Activated naive CD8-positive, alpha-beta T cell treated with anti-CD3 and anti-CD28 coated beads, Interleukin-2, amount 50 U/mL, for 24 hours (primary cell): ENCODE measurements around the gene CD28.

ENCODE experiments used
- ATAC-seq: fragments of 150-1000 bp; cut with Tn5 transposase; one replicate; pipeline ENCODE4 v1.10.0; 2021
- DNase-seq: peaks from one replicate; pipeline ENCODE4 v3.0.0; 2021
- H3K27ac Mint-ChIP-seq: one replicate; pipeline ENCODE4 v1.8.0; 2021; ENCODE audit warnings: mild to moderate bottlenecking, mixed read lengths
- H3K27me3 Mint-ChIP-seq: one replicate; pipeline ENCODE4 v1.8.0; 2021; ENCODE audit warnings: mixed read lengths
- H3K36me3 Mint-ChIP-seq: one replicate; pipeline ENCODE4 v1.8.0; 2021; ENCODE audit warnings: low read depth, mixed read lengths
- H3K4me1 Mint-ChIP-seq: one replicate; pipeline ENCODE4 v1.8.0; 2021; ENCODE audit warnings: mixed read lengths
- H3K4me3 Mint-ChIP-seq: one replicate; pipeline ENCODE4 v1.8.0; 2021; ENCODE audit warnings: mild to moderate bottlenecking, moderate library complexity, mixed read lengths
- H3K9me3 Mint-ChIP-seq: one replicate; pipeline ENCODE4 v1.8.0; 2021; ENCODE audit warnings: mixed read lengths

CD28 gene

GRCh38 chr2:203737360-203737759 is 30.9 kb downstream of the CD28 start:
- peaks cover 5% of the 10 kb centered on the region for H3K9me3 Mint-ChIP-seq
- ATAC-seq (peak; percentile 26), DNase-seq (no peak)
- H3K27me3 Mint-ChIP-seq = no peaks in the 10 kb centered on the region
- peak overlapping the region; percentile 10 for H3K4me3 Mint-ChIP-seq
- peaks cover 59% of the 10 kb centered on the region for H3K36me3 Mint-ChIP-seq
- peaks cover 100% of the 10 kb centered on the region for H3K4me1 Mint-ChIP-seq
- peak overlapping the region; percentile 99 for H3K27ac Mint-ChIP-seq

- peak overlapping the region; percentile 99 for H3K27ac Mint-ChIP-seq
- no peak for DNase-seq
- H3K9me3 Mint-ChIP-seq = peaks cover 8% of the 10 kb centered on the region
- H3K36me3 Mint-ChIP-seq = peaks cover 50% of the 10 kb centered on the region
- peak; percentile 30 for ATAC-seq
- H3K27me3 Mint-ChIP-seq = no peaks in the 10 kb centered on the region
- peaks cover 97% of the 10 kb centered on the region for H3K4me1 Mint-ChIP-seq
- peak overlapping the region; percentile 70 for H3K4me3 Mint-ChIP-seq
Observed at GRCh38 chr2:203739351-203739750, 32.9 kb downstream of the CD28 start.

- peak; percentile 69 for ATAC-seq
- H3K27ac Mint-ChIP-seq = peak overlapping the region; percentile 99
- H3K36me3 Mint-ChIP-seq = peaks cover 44% of the 10 kb centered on the region
- peaks cover 91% of the 10 kb centered on the region for H3K4me1 Mint-ChIP-seq
- peak overlapping the region; percentile 70 for H3K4me3 Mint-ChIP-seq
- DNase-seq = no peak
- peaks cover 13% of the 10 kb centered on the region for H3K9me3 Mint-ChIP-seq
- no peaks in the 10 kb centered on the region for H3K27me3 Mint-ChIP-seq
Observed at GRCh38 chr2:203740871-203741281, 34.4 kb downstream of the CD28 start.

GRCh38 chr2:203741566-203741965 is 35.1 kb downstream of the CD28 start:
- Mint-ChIP-seq H3K27ac (peak overlapping the region; percentile 99), H3K4me1 (peaks cover 88% of the 10 kb centered on the region), H3K36me3 (peaks cover 42% of the 10 kb centered on the region)

GRCh38 chr2:203743441-203743981 is 37.1 kb downstream of the CD28 start:
- H3K27me3 Mint-ChIP-seq = no peaks in the 10 kb centered on the region
- H3K4me1 Mint-ChIP-seq = peaks cover 86% of the 10 kb centered on the region
- peak overlapping the region; percentile 70 for H3K27ac Mint-ChIP-seq
- H3K36me3 Mint-ChIP-seq = peaks cover 34% of the 10 kb centered on the region
- H3K9me3 Mint-ChIP-seq = peaks cover 9% of the 10 kb centered on the region
- no peak overlapping the region for H3K4me3 Mint-ChIP-seq
- ATAC-seq = no peak
- no peak for DNase-seq

More at GRCh38 chr2:203741566-203741965, 35.1 kb downstream of the CD28 start:
- no peak for DNase-seq
- Mint-ChIP-seq H3K9me3 (peaks cover 9% of the 10 kb centered on the region), H3K27me3 (no peaks in the 10 kb centered on the region), H3K4me3 (peak overlapping the region; percentile 70)
- ATAC-seq = no peak

- peaks cover 9% of the 10 kb centered on the region for H3K9me3 Mint-ChIP-seq
- H3K27me3 Mint-ChIP-seq = no peaks in the 10 kb centered on the region
- peaks cover 31% of the 10 kb centered on the region for H3K36me3 Mint-ChIP-seq
- peak overlapping the region; percentile 74 for H3K27ac Mint-ChIP-seq
- ATAC-seq (no peak), DNase-seq (no peak)
- H3K4me1 Mint-ChIP-seq = peaks cover 85% of the 10 kb centered on the region
- H3K4me3 Mint-ChIP-seq = no peak overlapping the region
Observed at GRCh38 chr2:203744091-203744490, 37.7 kb downstream of the CD28 start.

DNA sequence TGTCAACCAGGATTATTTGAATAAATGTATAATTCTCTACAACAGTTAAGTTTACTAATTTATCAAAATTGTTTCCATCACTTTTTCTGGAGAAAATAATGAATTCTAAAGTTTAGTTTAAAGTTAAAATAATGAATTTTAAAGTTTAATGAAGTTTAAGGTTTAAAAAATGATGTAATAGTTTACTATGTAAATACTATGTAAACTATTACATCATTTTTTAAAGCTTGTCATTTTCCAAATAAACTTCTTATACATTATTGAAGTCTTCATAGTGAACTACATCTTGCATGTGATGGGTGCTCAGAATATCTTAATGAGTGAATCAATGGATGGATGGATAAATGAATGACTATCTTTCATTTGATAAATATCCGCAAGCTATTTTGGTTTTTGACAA is 38.8 kb downstream of the CD28 start:
- Mint-ChIP-seq H3K36me3 (peaks cover 31% of the 10 kb centered on the region), H3K4me3 (no peak overlapping the region), H3K27me3 (no peaks in the 10 kb centered on the region), H3K27ac (no peak overlapping the region), H3K4me1 (peaks cover 83% of the 10 kb centered on the region), H3K9me3 (peaks cover 9% of the 10 kb centered on the region)
- ATAC-seq = no peak
- no peak for DNase-seq

GRCh38 chr2:203748331-203749126 is 42.1 kb downstream of the CD28 start:
- H3K4me1 Mint-ChIP-seq = peaks cover 72% of the 10 kb centered on the region
- H3K27ac Mint-ChIP-seq = peak overlapping the region; percentile 74
- peaks cover 31% of the 10 kb centered on the region for H3K36me3 Mint-ChIP-seq
- H3K4me3 Mint-ChIP-seq = peak overlapping the region; percentile 40
- peaks cover 9% of the 10 kb centered on the region for H3K9me3 Mint-ChIP-seq
- peak; percentile 64 for ATAC-seq
- DNase-seq = no peak
- no peaks in the 10 kb centered on the region for H3K27me3 Mint-ChIP-seq

GRCh38 chr2:203750346-203751068 is 44.1 kb downstream of the CD28 start:
- ATAC-seq = no peak
- peaks cover 15% of the 10 kb centered on the region for H3K9me3 Mint-ChIP-seq
- H3K27ac Mint-ChIP-seq = peak overlapping the region; percentile 10
- H3K27me3 Mint-ChIP-seq = no peaks in the 10 kb centered on the region
- no peak for DNase-seq
- peaks cover 56% of the 10 kb centered on the region for H3K4me1 Mint-ChIP-seq
- no peak overlapping the region for H3K4me3 Mint-ChIP-seq
- peaks cover 26% of the 10 kb centered on the region for H3K36me3 Mint-ChIP-seq

GRCh38 chr2:203751685-203752271 is 45.3 kb downstream of the CD28 start:
- Mint-ChIP-seq H3K4me3 (no peak overlapping the region), H3K4me1 (peaks cover 49% of the 10 kb centered on the region), H3K36me3 (peaks cover 30% of the 10 kb centered on the region), H3K27me3 (no peaks in the 10 kb centered on the region), H3K9me3 (peaks cover 25% of the 10 kb centered on the region), H3K27ac (peak overlapping the region; percentile 37)
- no peak for ATAC-seq
- no peak for DNase-seq

- no peak overlapping the region for H3K27ac Mint-ChIP-seq
- H3K27me3 Mint-ChIP-seq = no peaks in the 10 kb centered on the region
- DNase-seq (no peak), ATAC-seq (no peak)
- H3K4me1 Mint-ChIP-seq = peaks cover 17% of the 10 kb centered on the region
- H3K9me3 Mint-ChIP-seq = peaks cover 36% of the 10 kb centered on the region
- no peak overlapping the region for H3K4me3 Mint-ChIP-seq
- H3K36me3 Mint-ChIP-seq = peaks cover 46% of the 10 kb centered on the region
Observed at GRCh38 chr2:203756161-203756560, 49.7 kb downstream of the CD28 start.

GRCh38 chr2:203758841-203759689 is 52.6 kb downstream of the CD28 start:
- H3K36me3 Mint-ChIP-seq = peaks cover 47% of the 10 kb centered on the region
- H3K4me3 Mint-ChIP-seq = no peak overlapping the region
- H3K9me3 Mint-ChIP-seq = peaks cover 32% of the 10 kb centered on the region
- H3K27me3 Mint-ChIP-seq = no peaks in the 10 kb centered on the region
- DNase-seq (no peak), ATAC-seq (no peak)
- H3K27ac Mint-ChIP-seq = no peak overlapping the region
- peaks cover 34% of the 10 kb centered on the region for H3K4me1 Mint-ChIP-seq

- Mint-ChIP-seq H3K27ac (no peak overlapping the region), H3K4me3 (no peak overlapping the region), H3K9me3 (peaks cover 28% of the 10 kb centered on the region), H3K27me3 (no peaks in the 10 kb centered on the region), H3K36me3 (peaks cover 45% of the 10 kb centered on the region), H3K4me1 (peaks cover 41% of the 10 kb centered on the region)
- DNase-seq (no peak), ATAC-seq (no peak)
Observed at GRCh38 chr2:203759690-203760365, 53.4 kb downstream of the CD28 start.
